Transverse colon (tissue), 4 donors: ENCODE data around the gene ILF3. TPM values are rescaled to one million over a fixed set of nuclear protein-coding genes. Genes with fewer than 3 reads are reported as not detected.

Experiments
- DNase-seq: peaks from one replicate; pipeline ENCODE4 v3.0.0-alpha.2; 2019
- H3K27ac ChIP-seq, 4 donors: fragments of 200-600 bp; sonication (generic); 2 replicates each; pipeline ENCODE4 v1.5.1; 2016 to 2018; ENCODE audit warnings: inconsistent platforms in 4 of 4
- H3K27me3 ChIP-seq: fragments of 200-600 bp; sonication (generic); 2 replicates; pipeline ENCODE4 v1.5.1; 2017; ENCODE audit warnings: inconsistent platforms
- H3K36me3 ChIP-seq, 4 donors: fragments of 200-600 bp; sonication (generic); 2 replicates each; pipeline ENCODE4 v1.5.1; 2017 to 2019; ENCODE audit warnings: inconsistent platforms in 4 of 4
- H3K4me1 ChIP-seq, 4 donors: fragments of 200-600 bp; sonication (generic); 2 replicates each; pipeline ENCODE4 v1.5.1; 2017 to 2020; ENCODE audit warnings: inconsistent platforms in 4 of 4
- H3K4me3 ChIP-seq, 4 donors: fragments of 200-600 bp; sonication (generic); 1 replicate in 1 of 4; 2 replicates in 3 of 4; pipeline versions ENCODE4 v1.5.1 to v1.6.1; 2017 to 2019; ENCODE audit warnings: inconsistent platforms in 4 of 4
- H3K9me3 ChIP-seq, 2 donors: fragments of 200-600 bp; sonication (generic); 2 replicates each; pipeline ENCODE4 v1.5.1; 2017 to 2019; ENCODE audit warnings: inconsistent platforms in 2 of 2
- EP300 ChIP-seq: sonication (generic); formaldehyde crosslinking; IDR thresholded peaks from one replicate; pipeline ENCODE4 v1.6.1; 2017; ENCODE audit warnings: antibody characterized with exemption, low read depth
- POLR2A ChIP-seq: fragments of 450-650 bp; IDR thresholded peaks from one replicate; pipeline ENCODE4 v1.6.1; 2016; ENCODE audit warnings: antibody characterized with exemption, mild to moderate bottlenecking, moderate library complexity
- POLR2AphosphoS5 ChIP-seq, 3 donors: sonication (generic); formaldehyde crosslinking; IDR thresholded peaks; one replicate each; pipeline ENCODE4 v1.6.1; 2016; ENCODE audit warnings: antibody characterized with exemption in 3 of 3
- WGBS, 2 donors: methylation state at CpG; one replicate each; pipeline ENCODE4 v1.1.5; 2018; ENCODE audit warnings: low coverage in 1 of 2; 5-methylcytosine and 5-hydroxymethylcytosine counted together
- in situ Hi-C, 4 donors: fragments of 200-750 bp; cut with MboI; loops; one replicate each; pipeline versions ENCODE4 v1.15.0 to v1.15.1; 2017; ENCODE audit warnings: low sequenced_read_pairs in 3 of 4, low pct_ligation_motif_present in 1 of 4, low pct_unique_long_range_greater_than_20kb in 1 of 4
- intact Hi-C: fragments of 100-400 bp; cut with DNase I; formaldehyde crosslinking; loops from one replicate; pipeline ENCODE4 v1.15.1; 2023; ENCODE audit warnings: low total_unique reads
- total RNA-seq, 4 donors: library from RNA; depleted of rRNA; stranded (reverse); fragments of >200 nt; gene quantifications; one replicate each; pipeline ENCODE4 v1.1.0, GENCODE V29; 2016
- TF ChIP-seq, protein P1 (sequence below), 5 experiments: fragments of 200-600 bp in 3 of 5; fragments of 450-650 bp in 2 of 5; sonication (generic) in 3 of 5; IDR thresholded peaks; 1 replicate in 2 of 5; 2 replicates in 3 of 5; pipeline ENCODE4 v1.5.1; 2016 to 2017; ENCODE audit warnings: antibody characterized with exemption in 5 of 5, inconsistent platforms in 3 of 5, mild to moderate bottlenecking in 2 of 5, moderate library complexity in 1 of 5

ILF3 gene
- total RNA-seq, 4 donors from 2014 or later: 73.6 to 242 (median 151) TPM

- peaks cover 0 to 3% (median 0%) of the 10 kb centered on the region in 4 donors for H3K4me1 ChIP-seq
- TF ChIP-seq EP300 (no peak), POLR2AphosphoS5 (IDR thresholded peaks at IDR 0.05) (no peak), POLR2A (no peak)
- TF ChIP-seq, protein P1, sequence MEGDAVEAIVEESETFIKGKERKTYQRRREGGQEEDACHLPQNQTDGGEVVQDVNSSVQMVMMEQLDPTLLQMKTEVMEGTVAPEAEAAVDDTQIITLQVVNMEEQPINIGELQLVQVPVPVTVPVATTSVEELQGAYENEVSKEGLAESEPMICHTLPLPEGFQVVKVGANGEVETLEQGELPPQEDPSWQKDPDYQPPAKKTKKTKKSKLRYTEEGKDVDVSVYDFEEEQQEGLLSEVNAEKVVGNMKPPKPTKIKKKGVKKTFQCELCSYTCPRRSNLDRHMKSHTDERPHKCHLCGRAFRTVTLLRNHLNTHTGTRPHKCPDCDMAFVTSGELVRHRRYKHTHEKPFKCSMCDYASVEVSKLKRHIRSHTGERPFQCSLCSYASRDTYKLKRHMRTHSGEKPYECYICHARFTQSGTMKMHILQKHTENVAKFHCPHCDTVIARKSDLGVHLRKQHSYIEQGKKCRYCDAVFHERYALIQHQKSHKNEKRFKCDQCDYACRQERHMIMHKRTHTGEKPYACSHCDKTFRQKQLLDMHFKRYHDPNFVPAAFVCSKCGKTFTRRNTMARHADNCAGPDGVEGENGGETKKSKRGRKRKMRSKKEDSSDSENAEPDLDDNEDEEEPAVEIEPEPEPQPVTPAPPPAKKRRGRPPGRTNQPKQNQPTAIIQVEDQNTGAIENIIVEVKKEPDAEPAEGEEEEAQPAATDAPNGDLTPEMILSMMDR (IDR thresholded peaks at IDR 0.05): no peak
- no peak for DNase-seq
- no peak overlapping the region for H3K4me3 ChIP-seq
- intact Hi-C loops: no loop called here
- H3K27me3 ChIP-seq: no peaks in the 10 kb centered on the region
- 89 to 100% methylated on average over 6 to 13 of the region's 13 CpGs for WGBS, 2 donors
- in situ Hi-C loops: no loop called here
- H3K36me3 ChIP-seq: peaks cover 0 to 77% (median 48%) of the 10 kb centered on the region in 4 donors
- H3K27ac ChIP-seq: no peak overlapping the region
- H3K9me3 ChIP-seq: no peaks in the 10 kb centered on the region
These were observed 23.6 kb downstream of the ILF3 start for GRCh38 chr19:10677751-10678150.

DNA sequence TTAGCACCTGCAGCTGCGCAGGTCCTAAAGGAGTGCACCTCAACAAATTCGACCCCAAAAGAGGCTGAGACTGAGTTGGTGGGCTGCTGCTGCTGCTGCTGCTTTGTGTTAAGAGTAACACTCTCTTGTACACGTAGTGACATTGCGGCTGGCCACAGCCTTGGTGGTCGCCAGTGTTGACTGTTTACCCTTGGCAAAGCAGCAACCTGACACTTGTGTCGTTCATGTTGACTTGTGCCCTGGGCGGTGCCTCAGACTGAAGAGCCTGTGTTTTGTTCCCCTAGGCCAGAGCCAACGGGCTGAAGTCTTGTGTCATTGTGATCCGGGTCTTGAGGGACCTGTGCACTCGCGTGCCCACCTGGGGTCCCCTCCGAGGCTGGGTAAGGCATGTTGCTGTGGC is 24.7 kb downstream of the ILF3 start:
- DNase-seq: no peak
- no peak overlapping the region for H3K4me3 ChIP-seq
- intact Hi-C loops: no loop called here
- no peaks in the 10 kb centered on the region for H3K9me3 ChIP-seq
- WGBS, 2 donors: 85 to 90% methylated on average over 4 to 11 of the region's 12 CpGs
- in situ Hi-C loops: no loop called here
- no peaks in the 10 kb centered on the region for H3K27me3 ChIP-seq
- H3K27ac ChIP-seq: no peak overlapping the region
- peaks cover 0 to 79% (median 50%) of the 10 kb centered on the region in 4 donors for H3K36me3 ChIP-seq
- TF ChIP-seq POLR2A: no peak
- no peak for TF ChIP-seq POLR2AphosphoS5 (IDR thresholded peaks at IDR 0.05)
- TF ChIP-seq, protein P1 (IDR thresholded peaks at IDR 0.05): no peak
- TF ChIP-seq EP300: no peak
- no peaks in the 10 kb centered on the region for H3K4me1 ChIP-seq

DNA sequence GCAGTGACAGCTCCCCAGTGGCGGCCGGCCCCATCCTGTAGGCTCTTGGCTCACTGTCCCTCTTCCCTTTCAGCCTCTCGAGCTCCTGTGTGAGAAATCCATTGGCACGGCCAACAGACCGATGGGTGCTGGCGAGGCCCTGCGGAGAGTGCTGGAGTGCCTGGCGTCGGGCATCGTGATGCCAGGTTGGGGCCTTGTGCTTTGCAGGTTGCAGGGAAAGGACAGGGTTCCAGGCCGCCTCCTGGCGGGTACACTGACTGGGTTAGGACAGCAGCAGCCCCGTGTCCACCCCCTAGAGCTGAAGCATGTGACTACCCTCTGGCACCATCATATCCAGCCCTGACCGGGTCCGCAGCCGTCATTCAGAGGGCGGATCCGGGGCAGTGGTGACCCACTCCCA is 25.6 kb downstream of the ILF3 start:
- DNase-seq: no peak
- no peaks in the 10 kb centered on the region for H3K4me1 ChIP-seq
- intact Hi-C loops: no loop called here
- no peaks in the 10 kb centered on the region for H3K27me3 ChIP-seq
- no peak overlapping the region for H3K27ac ChIP-seq
- in situ Hi-C loops: no loop called here
- TF ChIP-seq, protein P1 (IDR thresholded peaks at IDR 0.05): no peak
- TF ChIP-seq EP300 (no peak), POLR2A (no peak), POLR2AphosphoS5 (IDR thresholded peaks at IDR 0.05) (no peak)
- peaks cover 0 to 87% (median 53%) of the 10 kb centered on the region in 4 donors for H3K36me3 ChIP-seq
- 93% methylated on average over 18 of the region's 18 CpGs; no CpG with 5 or more reads in 1 of the 2 donors for WGBS, 2 donors
- no peaks in the 10 kb centered on the region for H3K9me3 ChIP-seq
- no peak overlapping the region for H3K4me3 ChIP-seq

GRCh38 chr19:10680545-10681135 is 26.5 kb downstream of the ILF3 start:
- Histone ChIP-seq H3K27me3 (no peaks in the 10 kb centered on the region), H3K27ac (no peak overlapping the region), H3K36me3 (peaks cover 0 to 89% (median 57%) of the 10 kb centered on the region in 4 donors), H3K9me3 (no peaks in the 10 kb centered on the region), H3K4me1 (no peaks in the 10 kb centered on the region), H3K4me3 (no peak overlapping the region)
- in situ Hi-C loops (no loop called here), intact Hi-C loops (no loop called here)
- no peak for DNase-seq
- 93% methylated on average over 14 of the region's 15 CpGs; no CpG with 5 or more reads in 1 of the 2 donors for WGBS, 2 donors
- TF ChIP-seq EP300 (no peak), POLR2A (no peak), POLR2AphosphoS5 (IDR thresholded peaks at IDR 0.05) (no peak)
- TF ChIP-seq, protein P1 (IDR thresholded peaks at IDR 0.05): no peak
